ENCODE data around the gene HIP1R. TPM values are rescaled to one million over a fixed set of nuclear protein-coding genes. Genes with fewer than 3 reads are reported as not detected.

HIP1R gene
- total and polyA plus RNA-seq, 11 donors = 14.9 to 49.5 (median 19.6) TPM

DNA sequence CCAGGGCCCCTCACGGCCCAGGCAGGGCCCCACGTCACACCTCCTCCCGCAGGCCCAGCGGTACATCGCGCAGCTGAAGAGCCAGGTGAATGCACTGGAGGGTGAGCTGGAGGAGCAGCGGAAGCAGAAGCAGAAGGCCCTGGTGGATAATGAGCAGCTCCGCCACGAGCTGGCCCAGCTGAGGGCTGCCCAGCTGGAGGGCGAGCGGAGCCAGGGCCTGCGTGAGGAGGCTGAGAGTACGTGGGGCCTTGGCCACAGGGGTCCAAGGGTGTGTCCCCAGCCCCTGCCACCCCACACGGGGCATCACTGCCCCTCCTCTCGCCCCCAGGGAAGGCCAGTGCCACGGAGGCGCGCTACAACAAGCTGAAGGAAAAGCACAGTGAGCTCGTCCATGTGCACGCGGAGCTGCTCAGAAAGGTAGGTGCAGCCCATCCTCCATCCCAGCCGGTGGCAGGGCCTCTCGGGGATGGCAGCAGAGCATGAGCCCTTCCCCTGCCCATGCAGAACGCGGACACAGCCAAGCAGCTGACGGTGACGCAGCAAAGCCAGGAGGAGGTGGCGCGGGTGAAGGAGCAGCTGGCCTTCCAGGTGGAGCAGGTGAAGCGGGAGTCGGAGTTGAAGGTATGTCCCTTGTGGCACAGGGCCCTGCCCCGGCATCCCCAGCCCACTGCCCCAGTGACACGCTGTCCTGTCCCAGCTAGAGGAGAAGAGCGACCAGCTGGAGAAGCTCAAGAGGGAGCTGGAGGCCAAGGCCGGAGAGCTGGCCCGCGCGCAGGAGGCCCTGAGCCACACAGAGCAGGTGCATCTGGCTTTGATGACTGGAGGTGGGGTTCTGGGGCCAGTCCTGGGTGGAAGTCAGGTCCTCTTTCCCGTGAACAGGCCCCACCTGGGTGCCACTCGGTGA, 20.9 kb downstream of the HIP1R start:
- Histone ChIP-seq H3K9me3 (no peaks in the 10 kb centered on the region), H3K36me3 (peaks cover 0 to 26% (median 6%) of the 10 kb centered on the region in 9 donors), H3K27ac (no peak overlapping the region), H3K27me3 (no peaks in the 10 kb centered on the region), H3K4me3 (no peak overlapping the region), H3K4me1 (peaks cover 0 to 39% (median 22%) of the 10 kb centered on the region in 12 donors)
- intact Hi-C loops (cut with DNase I) = no loop called here
- DNase-seq = peak in 1 of 5 donors; percentile 56
- WGBS, 4 donors = 89 to 95% (median 94%) methylated on average over 28 to 40 of the region's 40 CpGs
- ATAC-seq = no peak
- TF ChIP-seq CTCF (IDR thresholded peaks at IDR 0.05) (no peak), POLR2A (IDR thresholded peaks at IDR 0.05) (no peak)

DNA sequence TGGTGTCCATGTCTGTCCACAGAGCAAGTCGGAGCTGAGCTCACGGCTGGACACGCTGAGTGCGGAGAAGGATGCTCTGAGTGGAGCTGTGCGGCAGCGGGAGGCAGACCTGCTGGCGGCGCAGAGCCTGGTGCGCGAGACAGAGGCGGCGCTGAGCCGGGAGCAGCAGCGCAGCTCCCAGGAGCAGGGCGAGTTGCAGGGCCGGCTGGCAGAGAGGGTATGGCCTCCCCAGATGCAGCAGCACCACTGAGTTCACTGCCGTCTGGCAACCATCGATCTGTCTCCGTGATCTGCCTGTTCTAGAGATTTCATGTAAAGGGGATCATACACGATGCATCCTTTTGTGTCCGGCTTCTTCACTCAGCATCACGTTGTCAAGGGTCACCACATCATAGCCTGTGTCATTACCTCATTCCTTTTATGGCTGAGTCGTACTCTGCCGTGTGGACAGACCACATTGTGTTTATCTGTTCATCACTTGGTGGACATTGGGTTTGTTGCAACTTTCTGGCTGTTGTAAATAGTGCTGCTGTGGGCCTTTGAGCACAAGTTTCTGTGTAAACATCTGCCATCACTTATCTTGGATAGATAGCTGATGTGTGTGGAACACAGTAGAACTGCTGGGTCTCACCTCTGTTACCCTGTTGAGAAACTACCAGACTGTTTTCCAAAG, 21.9 kb downstream of the HIP1R start:
- H3K36me3 ChIP-seq = peaks cover 0 to 26% (median 6%) of the 10 kb centered on the region in 9 donors
- intact Hi-C loops (cut with DNase I) = no loop called here
- 91 to 92% (median 92%) methylated on average over 20 to 24 of the region's 24 CpGs for WGBS, 4 donors

DNA sequence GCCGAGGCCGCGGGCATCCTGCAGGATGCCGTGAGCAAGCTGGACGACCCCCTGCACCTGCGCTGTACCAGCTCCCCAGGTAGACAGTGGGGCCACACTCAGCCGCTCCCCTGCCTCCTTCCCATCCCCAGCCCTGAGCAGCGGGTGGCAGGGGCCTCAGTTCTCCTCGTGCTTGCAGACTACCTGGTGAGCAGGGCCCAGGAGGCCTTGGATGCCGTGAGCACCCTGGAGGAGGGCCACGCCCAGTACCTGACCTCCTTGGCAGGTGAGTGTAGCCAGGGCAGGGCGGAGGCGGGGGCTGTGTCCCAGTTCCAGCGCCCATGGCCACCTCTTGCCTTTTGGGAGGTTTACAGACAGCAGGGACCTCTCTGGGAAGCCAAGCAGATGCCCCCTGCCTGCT, 22.9 kb downstream of the HIP1R start:
- H3K27ac ChIP-seq = no peak overlapping the region
- peaks cover 0 to 26% (median 6%) of the 10 kb centered on the region in 9 donors for H3K36me3 ChIP-seq
- ATAC-seq (no peak), DNase-seq (peak in 2 of 5 donors; percentile 22 to 59)
- H3K4me3 ChIP-seq = no peak overlapping the region
- 80 to 91% (median 90%) methylated on average over 1 to 14 of the region's 14 CpGs; no CpG with 5 or more reads in 1 of the 4 donors for WGBS, 4 donors
- no peaks in the 10 kb centered on the region for H3K9me3 ChIP-seq
- intact Hi-C loops (cut with DNase I) = no loop called here
- H3K27me3 ChIP-seq = no peaks in the 10 kb centered on the region
- TF ChIP-seq CTCF (IDR thresholded peaks at IDR 0.05) (no peak), POLR2A (IDR thresholded peaks at IDR 0.05) (no peak)
- H3K4me1 ChIP-seq = peaks cover 0 to 39% (median 20%) of the 10 kb centered on the region in 12 donors

More for the DNA sequence above, 21.9 kb downstream of the HIP1R start:
- Histone ChIP-seq H3K4me3 (no peak overlapping the region), H3K27me3 (no peaks in the 10 kb centered on the region), H3K27ac (no peak overlapping the region), H3K9me3 (no peaks in the 10 kb centered on the region), H3K4me1 (peaks cover 0 to 39% (median 21%) of the 10 kb centered on the region in 12 donors)
- DNase-seq (peak in 1 of 5 donors; percentile 54), ATAC-seq (no peak)
- TF ChIP-seq CTCF (IDR thresholded peaks at IDR 0.05) = no peak
- TF ChIP-seq POLR2A (IDR thresholded peaks at IDR 0.05) = no peak

Measured in heart left ventricle (tissue), 16 donors.